ENCODE results near the gene DDA1.
"Not testable (repeated sequence)": the region's sequence is repeated elsewhere in the genome, so short reads cannot be mapped to it uniquely, and the experiment has no call there.

The DDA1 gene

DNA sequence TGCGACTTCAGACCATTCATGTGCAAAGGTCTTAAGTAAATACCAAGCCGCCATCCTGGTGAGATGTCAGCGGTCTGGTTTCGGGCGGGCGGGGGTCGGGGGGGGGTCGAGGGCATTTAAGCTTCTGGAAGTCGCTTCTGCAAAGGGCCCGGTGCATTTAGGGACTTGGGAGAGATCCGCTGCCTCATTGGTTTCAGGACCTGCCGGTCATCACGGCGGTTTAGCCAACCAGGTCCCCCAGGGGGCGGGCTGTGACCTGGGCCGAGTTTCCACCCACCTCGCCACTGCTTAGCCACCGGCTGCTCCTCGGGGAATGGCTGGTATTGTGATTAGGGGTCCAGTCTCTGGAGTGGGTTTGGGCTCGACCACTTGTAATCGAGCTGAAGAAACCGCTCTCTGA lies 19.9 kb upstream of the DDA1 start:
- DNase-seq = peak in 1 of 2 experiments; percentile 44

DNA sequence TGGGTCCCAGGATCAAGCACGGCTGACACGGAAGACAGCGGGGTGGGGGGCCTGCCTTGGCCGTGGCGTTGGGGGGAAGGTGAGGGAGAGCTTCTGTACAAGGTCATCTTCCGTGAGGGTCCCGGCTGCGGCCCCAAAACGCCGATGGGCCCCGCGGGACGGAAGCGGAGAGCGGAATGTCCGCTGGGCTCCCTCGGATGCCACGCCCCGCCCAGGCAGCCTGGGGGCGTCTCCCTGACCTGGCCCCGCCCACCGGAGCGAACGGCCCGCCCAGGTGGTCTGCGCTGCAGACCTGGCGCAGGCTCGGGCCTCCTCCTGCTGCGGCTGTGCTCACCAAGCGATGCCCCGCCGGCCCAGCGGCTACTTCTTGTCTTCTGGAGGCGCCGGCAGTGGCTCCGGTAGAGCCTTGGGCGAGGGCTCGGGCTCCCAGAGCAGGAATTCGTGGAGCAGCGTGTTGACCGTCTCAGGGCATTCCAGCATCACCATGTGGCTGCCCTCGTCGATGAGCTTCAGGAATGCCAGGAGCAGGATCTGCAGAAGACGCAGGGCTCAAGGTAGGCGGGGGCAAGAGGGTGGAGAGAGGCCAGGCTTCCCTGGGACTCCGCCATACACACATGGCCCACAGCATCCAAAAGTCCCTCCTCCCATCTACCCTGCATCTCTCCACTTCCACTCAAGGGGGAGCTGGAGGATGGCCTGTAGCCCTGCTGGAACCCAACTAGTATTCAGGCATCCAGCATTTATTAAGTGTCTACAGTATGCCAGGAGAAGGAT lies 16.9 kb upstream of the DDA1 start:
- DNase-seq = peak; percentile 75 to 82

DNA sequence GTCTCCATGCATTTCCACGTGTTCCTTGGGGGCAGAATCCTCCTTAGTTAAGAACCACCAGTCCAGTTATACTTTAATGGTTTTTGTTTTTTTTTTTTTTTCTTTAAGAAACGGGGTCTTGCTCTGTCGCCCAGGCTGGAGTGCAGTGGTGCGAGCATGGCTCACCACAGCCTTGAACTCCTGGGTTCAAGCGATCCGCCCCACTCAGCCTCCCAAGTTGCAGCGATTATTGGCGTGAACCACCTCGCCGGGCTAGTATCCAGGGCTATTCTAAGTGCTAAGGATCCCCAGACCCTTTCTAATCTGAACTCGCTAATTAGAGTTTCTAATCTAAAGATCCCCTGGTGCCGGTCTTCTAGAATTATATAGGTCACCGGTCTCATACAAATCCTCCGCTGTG lies 15.8 kb upstream of the DDA1 start:
- DNase-seq = no peak

DNA sequence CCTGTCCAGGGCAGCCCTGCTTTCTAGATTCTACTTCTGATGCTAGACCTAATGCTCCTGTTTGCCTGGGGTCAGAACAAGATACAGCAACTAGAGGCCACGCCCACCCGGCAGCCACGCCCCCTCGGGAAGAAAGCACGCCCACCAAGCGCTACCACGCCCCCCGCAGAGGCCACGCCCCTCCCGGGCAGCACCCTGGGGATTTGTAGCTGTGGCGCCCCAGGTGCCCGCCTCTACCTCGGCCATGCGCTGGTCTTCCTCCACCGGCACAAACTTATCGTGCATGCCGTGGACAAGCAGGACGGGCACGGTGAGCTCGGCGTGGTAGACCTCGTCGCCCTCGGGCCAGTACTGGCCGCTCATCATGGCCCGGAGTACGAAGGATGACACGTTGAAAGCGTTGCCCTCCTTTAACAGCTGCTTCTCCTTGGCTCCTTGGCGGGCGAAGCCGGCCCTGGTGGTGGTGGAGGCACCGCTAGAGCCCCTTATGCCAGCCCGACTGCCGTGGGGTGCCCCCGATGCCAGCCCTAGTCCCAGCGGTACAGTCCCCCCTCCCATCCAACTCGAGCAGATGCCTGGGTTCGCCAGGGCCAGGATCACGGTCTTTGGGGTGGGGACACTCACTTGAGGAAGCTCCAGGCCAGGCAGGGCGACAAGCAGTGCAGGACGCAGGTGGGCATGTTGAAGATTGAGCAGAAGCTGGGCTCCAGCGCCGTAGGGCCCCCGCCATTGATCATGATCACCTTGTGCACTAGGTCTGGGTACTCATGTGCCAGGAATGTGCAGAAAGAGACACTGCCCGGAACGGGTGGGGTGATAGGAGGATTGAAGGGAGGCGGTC lies 15.1 kb upstream of the DDA1 start:
- DNase-seq = peak; percentile 21 to 44

- not testable (repeated sequence) for DNase-seq
Measured at GRCh38 chr19:17295551-17295950, 13.8 kb upstream of the DDA1 start.

GRCh38 chr19:17296273-17296672 lies 13.1 kb upstream of the DDA1 start:
- no peak for DNase-seq

GRCh38 chr19:17296976-17297375 lies 12.4 kb upstream of the DDA1 start:
- DNase-seq = no peak

- no peak for DNase-seq
Measured at GRCh38 chr19:17300992-17301619, 8.3 kb upstream of the DDA1 start.

DNA sequence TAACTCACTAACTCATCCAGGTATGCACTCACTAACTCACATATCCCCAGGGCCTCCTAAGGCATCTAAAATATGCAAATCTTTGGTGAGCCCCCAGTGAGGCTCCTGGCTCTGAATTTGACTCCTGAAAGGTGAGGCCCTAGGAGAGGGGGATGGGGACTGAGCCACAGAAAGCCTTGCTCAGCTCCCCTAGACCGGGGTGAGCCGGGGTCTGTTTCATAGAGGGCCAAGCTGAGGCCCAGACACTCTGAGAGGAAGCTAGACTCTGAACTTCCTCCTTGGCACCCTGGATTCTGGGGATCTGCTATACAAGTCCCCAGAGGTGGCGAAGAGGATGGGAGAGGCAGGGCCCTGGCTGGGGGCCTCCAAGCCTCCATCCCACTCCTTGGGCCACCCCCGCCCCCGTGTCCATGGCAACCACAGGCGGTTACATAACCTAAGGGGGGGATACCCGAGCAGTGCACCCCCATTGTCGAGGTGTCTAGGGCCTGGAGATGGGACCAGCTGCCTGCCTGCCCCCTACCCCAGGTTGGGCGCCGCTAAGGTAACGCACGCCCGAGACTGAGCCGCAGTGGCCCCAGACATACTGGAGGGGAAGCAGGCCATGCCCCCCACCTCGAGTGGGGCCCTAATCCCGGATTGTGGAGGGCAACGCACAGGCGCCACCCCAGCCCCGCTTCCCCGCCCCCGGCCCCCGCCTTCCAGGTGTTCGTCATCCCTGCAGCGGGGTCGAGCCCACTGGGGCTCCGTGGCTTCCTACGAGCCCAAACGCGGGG lies 6.8 kb upstream of the DDA1 start:
- DNase-seq = peak in 1 of 2 experiments; percentile 34

- DNase-seq = peak; percentile 89 to 91
Measured at GRCh38 chr19:17303167-17303939, 6.0 kb upstream of the DDA1 start, which contains the start of gene ABHD8. TSS of gene ABHD8 (minus strand) at chr19:17303425. CDS start at chr19:17301616, 1,809 bp downstream.

GRCh38 chr19:17303940-17304267 lies 5.5 kb upstream of the DDA1 start:
- DNase-seq = no peak

DNA sequence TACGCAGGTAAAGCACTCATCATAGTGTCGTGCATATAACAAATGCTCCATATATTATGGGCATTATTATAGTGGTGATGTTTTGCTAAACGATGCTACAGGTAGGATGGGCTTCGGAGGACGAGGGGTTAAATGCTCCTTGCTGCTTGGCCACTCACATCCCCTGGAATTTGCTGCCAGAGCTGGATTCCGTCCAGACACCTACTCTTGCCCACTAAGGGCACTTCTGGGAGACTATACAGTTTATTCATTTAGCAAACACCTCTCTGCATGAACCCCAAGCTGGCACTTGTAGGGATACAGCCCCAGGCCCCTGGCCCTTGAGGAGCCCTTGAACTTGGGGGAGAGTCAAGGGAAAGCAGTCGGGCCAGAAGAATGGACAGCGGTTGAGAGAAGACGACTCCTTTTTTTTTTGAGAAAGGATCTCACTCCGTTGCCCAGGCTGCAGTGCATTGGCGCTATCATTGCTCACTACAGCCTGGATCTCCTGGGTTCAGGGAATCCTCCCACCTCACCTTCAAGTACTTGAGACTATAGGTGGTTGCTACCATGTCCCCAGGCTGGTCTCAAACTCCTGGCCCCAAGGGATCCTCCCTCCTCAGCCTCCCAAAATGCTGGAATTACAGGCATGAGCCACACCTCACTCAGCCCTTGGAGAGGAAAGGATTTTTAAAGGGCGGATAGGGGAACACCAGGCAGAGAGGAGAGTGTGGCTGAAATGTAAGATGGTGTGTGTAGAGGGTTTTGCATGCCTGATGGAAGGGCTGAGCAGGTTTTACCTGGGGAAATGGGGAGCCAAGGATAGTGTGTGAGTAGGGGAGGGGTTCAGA lies 4.8 kb upstream of the DDA1 start:
- no peak for DNase-seq

DNA sequence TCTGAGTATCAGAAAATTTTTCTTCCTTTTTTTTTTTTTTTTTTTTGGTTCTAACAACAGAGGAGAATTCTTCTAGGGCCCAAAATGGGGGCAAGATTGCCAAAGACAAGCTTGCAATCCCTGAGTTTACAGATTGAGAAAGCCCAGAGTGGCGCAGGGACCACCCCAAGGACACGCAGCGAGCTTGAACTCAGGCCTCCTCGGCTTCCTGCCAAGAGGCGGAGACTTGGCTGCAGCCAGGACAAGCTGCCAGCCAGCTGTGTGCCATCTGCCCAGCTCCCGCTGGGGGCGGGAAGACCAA lies 4.2 kb upstream of the DDA1 start:
- DNase-seq = no peak

DNA sequence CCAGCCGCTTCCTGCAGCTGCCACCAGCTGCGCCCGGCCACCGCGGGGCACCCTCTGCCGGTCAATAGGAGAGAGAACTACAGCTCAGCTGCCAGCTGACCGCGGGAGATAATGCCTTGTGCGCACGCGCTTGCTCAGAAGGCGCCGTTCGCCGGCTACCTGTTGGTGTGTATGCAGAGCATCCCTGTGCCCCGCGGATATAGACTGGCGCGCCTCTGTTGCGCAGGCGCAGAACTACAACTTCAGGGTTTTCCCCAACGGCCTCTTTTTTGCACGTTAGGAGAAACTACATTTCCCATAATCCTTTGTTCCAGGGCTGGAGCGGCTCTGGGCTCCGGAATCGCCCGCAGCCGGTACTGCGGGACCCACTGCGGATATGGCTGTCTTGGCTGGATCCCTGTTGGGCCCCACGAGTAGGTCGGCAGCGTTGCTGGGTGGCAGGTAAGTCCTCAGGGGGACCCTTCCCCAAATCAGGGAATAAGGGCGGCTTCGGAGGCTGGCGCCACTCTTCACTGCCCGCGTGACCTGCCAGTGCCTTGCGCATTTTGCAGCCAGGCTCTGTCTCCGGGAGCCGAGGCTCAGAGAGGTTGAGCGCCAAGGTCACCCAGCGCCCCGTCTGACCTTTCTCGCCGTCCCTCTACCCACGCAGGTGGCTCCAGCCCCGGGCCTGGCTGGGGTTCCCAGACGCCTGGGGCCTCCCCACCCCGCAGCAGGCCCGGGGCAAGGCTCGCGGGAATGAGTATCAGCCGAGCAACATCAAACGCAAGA lies 3.7 kb upstream of the DDA1 start, which contains the start of gene MRPL34:
TSS of gene MRPL34 (plus strand) at position 356 of the 768 bp plus-strand sequence. CDS start at position 377, 21 bp downstream.
- peak; percentile 89 to 95 for DNase-seq

DNA sequence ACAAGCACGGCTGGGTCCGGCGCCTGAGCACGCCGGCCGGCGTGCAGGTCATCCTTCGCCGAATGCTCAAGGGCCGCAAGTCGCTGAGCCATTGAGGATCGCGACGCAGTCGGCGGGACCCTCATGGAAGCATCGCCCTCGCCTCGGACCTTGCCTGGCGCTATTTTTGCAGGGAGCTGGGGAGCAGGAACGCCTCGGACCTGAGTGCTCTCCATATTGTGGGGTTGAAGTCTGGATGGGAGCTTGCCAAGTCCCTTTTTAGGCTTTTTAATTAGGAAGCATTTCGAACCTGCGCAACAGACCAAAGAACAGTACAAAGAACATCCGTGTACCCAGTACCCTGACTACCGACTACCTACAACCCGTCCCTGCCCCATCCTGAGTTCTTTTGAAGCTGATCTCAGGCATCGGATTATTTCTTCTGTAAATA lies 3.1 kb upstream of the DDA1 start:
- DNase-seq = no peak

GRCh38 chr19:17307876-17308377 lies 1.4 kb upstream of the DDA1 start:
- no peak for DNase-seq

GRCh38 chr19:17309965-17310461 lies 650 bp downstream of the DDA1 start:
- no peak for DNase-seq

DNA sequence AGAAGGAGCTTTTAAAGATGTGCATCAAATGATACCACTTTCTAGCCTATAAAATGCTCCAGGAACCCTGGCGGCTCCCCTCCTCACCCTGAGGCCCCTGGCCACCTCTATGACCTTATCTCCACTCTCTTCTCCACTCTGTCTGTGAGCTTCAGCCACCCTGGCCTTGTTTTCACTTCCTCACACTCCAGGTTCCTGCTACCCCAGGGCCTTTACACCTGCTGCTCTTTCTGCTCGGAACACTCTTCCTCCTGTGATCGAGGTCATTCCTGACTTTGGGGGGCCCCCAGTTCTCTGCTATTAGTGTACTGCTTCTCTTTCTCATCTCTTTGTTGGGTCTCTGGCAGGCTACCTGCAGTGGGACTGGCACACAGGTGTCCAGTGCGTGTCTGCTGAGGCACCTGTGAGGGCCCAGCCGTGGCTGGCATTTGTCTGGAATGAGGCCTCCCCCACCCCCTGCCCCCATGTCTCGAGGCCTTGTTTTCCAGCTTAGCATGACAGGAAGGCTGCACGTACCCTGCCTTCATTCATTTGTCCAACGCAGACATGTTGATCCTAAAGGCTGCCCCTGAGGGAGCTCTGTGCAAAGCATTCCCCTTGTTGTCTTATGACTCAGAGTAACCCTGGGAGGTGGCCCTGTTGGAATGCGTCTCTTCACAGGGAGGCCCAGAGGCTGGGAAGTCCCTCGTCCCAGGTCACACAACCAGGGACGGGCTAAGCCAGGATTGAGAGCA lies 2.3 kb downstream of the DDA1 start:
- DNase-seq = no peak

Measured in stimulated activated CD4-positive, alpha-beta T cell treated with anti-CD3 and anti-CD28 coated beads, Interleukin-4, amount 100 ng/mL, for 4 hours (primary cell).